Right lobe of liver (tissue), 4 donors: ENCODE results near the gene PPAN.

Experiments used
- CTCF ChIP-seq, 4 donors: fragments of 200-600 bp in 3 of 4; fragments of 450-650 bp in 1 of 4; IDR thresholded peaks; one replicate each; pipeline versions ENCODE4 v1.5.1 to v1.8.0; 2016 to 2022; ENCODE audit warnings: antibody characterized with exemption in 4 of 4, mild to moderate bottlenecking in 2 of 4
- POLR2A ChIP-seq: fragments of 450-650 bp; IDR thresholded peaks from one replicate; pipeline ENCODE4 v1.6.1; 2017; ENCODE audit warnings: antibody characterized with exemption, mild to moderate bottlenecking
- donor health status: DM: no; HTN: no; CAD: no.
- donor health status: DM: no; HTN: no; CAD: no.
- donor health status: DM: no; HTN: yes; CAD: no.

- TF ChIP-seq CTCF (IDR thresholded peaks at IDR 0.05): no peak
- TF ChIP-seq POLR2A: no peak
These were observed 36.7 kb downstream of the PPAN start for GRCh38 chr19:10142701-10143375.
